Measurements from ENCODE around the gene STAT4.

STAT4 gene

GRCh38 chr2:190982262-190983034 is 168.3 kb downstream of the STAT4 start:
- TF ChIP-seq CTCF (conservative IDR thresholded peaks at IDR 0.05; ENCODE audit: low read depth, low read length) = no peak
- H3K4me3 ChIP-seq (ENCODE audit: low read length) = no peak overlapping the region
- no peak for DNase-seq (ENCODE audit: low read depth)

GRCh38 chr2:190981733-190982132 is 169.1 kb downstream of the STAT4 start:
- no peak overlapping the region for H3K4me3 ChIP-seq (ENCODE audit: low read length)
- no peak for TF ChIP-seq CTCF (conservative IDR thresholded peaks at IDR 0.05; ENCODE audit: low read depth, low read length)

GRCh38 chr2:190981333-190981732 is 169.5 kb downstream of the STAT4 start:
- H3K4me3 ChIP-seq (ENCODE audit: low read length) = no peak overlapping the region
- no peak for TF ChIP-seq CTCF (conservative IDR thresholded peaks at IDR 0.05; ENCODE audit: low read depth, low read length)
- no peak for DNase-seq (ENCODE audit: low read depth)

More at GRCh38 chr2:190981733-190982132, 169.1 kb downstream of the STAT4 start:
- DNase-seq (ENCODE audit: low read depth) = no peak

- no peak overlapping the region for H3K4me3 ChIP-seq (ENCODE audit: low read length)
- no peak for TF ChIP-seq CTCF (conservative IDR thresholded peaks at IDR 0.05; ENCODE audit: low read depth, low read length)
- no peak for DNase-seq (ENCODE audit: low read depth)
Measured at GRCh38 chr2:190980630-190981209, 170.1 kb downstream of the STAT4 start.

GRCh38 chr2:190979906-190980629 is 170.7 kb downstream of the STAT4 start:
- no peak for TF ChIP-seq CTCF (conservative IDR thresholded peaks at IDR 0.05; ENCODE audit: low read depth, low read length)
- DNase-seq (ENCODE audit: low read depth) = no peak
- no peak overlapping the region for H3K4me3 ChIP-seq (ENCODE audit: low read length)
